Gastroesophageal sphincter (tissue), 3 donors: ENCODE results near the gene RPL41.

Source experiments
- EP300 ChIP-seq: sonication (generic); formaldehyde crosslinking; IDR thresholded peaks from one replicate; pipeline ENCODE4 v1.6.1; 2017; ENCODE audit warnings: antibody characterized with exemption, mild to moderate bottlenecking
- POLR2A ChIP-seq, 2 donors: fragments of 450-650 bp; IDR thresholded peaks; one replicate each; pipeline ENCODE4 v1.6.1; 2017; ENCODE audit warnings: antibody characterized with exemption in 2 of 2, mild to moderate bottlenecking in 2 of 2, moderate library complexity in 1 of 2
- POLR2AphosphoS5 ChIP-seq: sonication (generic); formaldehyde crosslinking; IDR thresholded peaks from one replicate; pipeline ENCODE4 v1.6.1; 2017; ENCODE audit warnings: antibody characterized with exemption
- TF ChIP-seq, protein P1 (sequence below), 4 experiments: fragments of 200-600 bp in 2 of 4; fragments of 450-650 bp in 2 of 4; sonication (generic) in 1 of 4; IDR thresholded peaks; one replicate each; pipeline ENCODE4 v1.5.1; 2017 to 2019; ENCODE audit warnings: antibody characterized with exemption in 4 of 4, mild to moderate bottlenecking in 2 of 4, moderate library complexity in 2 of 4

DNA sequence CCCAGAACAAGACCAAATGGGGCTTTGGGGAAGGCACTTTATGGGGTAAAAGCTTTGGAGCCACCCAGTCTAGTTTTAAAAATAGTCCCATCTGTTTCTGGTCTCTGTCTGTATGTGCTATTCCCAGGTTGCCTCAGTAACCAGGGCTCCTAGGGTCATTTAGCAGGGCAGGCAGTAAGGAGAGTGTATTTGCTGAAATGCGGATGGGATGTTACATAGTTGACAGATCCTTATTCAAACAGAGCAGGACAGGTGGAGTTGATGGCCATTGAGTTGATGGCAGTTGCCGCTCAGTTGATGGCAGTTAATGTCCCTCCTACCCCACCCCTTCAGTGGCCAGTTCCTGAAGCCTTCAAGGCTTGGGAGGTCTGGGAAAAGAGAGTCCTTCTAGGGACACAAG, 6.2 kb downstream of the RPL41 start:
- TF ChIP-seq, protein P1, sequence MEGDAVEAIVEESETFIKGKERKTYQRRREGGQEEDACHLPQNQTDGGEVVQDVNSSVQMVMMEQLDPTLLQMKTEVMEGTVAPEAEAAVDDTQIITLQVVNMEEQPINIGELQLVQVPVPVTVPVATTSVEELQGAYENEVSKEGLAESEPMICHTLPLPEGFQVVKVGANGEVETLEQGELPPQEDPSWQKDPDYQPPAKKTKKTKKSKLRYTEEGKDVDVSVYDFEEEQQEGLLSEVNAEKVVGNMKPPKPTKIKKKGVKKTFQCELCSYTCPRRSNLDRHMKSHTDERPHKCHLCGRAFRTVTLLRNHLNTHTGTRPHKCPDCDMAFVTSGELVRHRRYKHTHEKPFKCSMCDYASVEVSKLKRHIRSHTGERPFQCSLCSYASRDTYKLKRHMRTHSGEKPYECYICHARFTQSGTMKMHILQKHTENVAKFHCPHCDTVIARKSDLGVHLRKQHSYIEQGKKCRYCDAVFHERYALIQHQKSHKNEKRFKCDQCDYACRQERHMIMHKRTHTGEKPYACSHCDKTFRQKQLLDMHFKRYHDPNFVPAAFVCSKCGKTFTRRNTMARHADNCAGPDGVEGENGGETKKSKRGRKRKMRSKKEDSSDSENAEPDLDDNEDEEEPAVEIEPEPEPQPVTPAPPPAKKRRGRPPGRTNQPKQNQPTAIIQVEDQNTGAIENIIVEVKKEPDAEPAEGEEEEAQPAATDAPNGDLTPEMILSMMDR (IDR thresholded peaks at IDR 0.05): no peak
- TF ChIP-seq EP300: no peak
- TF ChIP-seq POLR2A (IDR thresholded peaks at IDR 0.05): no peak
- TF ChIP-seq POLR2AphosphoS5: no peak
